T-helper 1 cell (primary cell): ENCODE measurements around the gene LMOD2.
A peak's percentile ranks its signal among the peaks of the same experiment; 100 is the strongest.
"Not testable (repeated sequence)": the region's sequence is repeated elsewhere in the genome, so short reads cannot be mapped to it uniquely, and the experiment has no call there.

Experiments used
- DNase-seq, 5 donors: peaks; one replicate each; pipeline ENCODE4 v3.0.0-alpha.2; 2012 to 2020
- total RNA-seq, 4 donors: gene quantifications; one replicate each; lab custom pipeline; 2026; lab: John Stamatoyannopoulos, UW

The LMOD2 gene, protein sequence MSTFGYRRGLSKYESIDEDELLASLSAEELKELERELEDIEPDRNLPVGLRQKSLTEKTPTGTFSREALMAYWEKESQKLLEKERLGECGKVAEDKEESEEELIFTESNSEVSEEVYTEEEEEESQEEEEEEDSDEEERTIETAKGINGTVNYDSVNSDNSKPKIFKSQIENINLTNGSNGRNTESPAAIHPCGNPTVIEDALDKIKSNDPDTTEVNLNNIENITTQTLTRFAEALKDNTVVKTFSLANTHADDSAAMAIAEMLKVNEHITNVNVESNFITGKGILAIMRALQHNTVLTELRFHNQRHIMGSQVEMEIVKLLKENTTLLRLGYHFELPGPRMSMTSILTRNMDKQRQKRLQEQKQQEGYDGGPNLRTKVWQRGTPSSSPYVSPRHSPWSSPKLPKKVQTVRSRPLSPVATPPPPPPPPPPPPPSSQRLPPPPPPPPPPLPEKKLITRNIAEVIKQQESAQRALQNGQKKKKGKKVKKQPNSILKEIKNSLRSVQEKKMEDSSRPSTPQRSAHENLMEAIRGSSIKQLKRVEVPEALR
- 0 reads per million in 4 donors for total RNA-seq

DNA sequence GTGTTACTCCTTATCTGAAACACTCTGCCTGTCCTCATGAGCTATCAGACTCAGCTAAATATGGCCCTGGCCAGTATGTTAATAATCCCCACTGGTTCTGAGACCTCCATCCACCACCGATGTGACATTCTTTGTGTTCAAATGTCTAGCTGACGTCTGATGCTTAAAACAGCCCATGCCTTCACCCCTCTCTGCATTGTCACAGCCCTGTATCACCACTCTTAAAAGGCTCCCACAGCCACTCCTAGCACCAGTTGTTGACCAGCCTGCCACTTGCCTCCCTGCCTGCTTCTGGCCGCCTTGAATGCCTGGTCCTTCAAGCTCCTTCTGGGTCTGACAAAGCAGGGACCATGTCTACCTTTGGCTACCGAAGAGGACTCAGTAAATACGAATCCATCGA is at the start of gene LMOD2:
Gene LMOD2 (plus strand): TSS at position 253 of the 400 bp plus-strand sequence. CDS start 98 bp downstream, at position 351.
- no peak for DNase-seq

DNA sequence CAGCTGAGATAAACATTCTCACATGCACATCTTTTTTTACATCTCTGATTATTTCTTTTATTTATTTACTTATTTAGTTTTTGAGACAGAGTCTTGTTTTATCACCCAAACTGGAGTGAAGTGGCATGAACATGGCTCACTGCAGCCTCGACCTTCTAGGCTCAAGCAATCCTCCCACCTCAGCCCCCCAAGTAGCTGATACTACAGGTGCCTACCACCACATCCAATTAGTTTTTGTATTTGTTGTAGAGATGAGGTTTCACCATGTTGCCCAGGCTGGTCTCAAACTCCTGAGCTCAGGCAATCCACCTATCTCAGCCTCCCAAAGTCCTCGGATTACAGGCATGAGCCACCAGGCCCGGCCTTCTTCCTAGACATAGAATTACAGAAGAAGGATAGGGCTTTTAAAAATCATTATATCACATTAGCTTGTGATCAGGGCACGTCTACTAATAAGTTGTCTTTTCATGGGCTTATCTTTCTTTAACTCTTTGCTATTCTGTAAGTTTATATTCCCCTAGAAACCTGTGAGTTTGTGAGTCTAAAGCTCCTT is 48.2 kb upstream of the LMOD2 start:
- DNase-seq = no peak

DNA sequence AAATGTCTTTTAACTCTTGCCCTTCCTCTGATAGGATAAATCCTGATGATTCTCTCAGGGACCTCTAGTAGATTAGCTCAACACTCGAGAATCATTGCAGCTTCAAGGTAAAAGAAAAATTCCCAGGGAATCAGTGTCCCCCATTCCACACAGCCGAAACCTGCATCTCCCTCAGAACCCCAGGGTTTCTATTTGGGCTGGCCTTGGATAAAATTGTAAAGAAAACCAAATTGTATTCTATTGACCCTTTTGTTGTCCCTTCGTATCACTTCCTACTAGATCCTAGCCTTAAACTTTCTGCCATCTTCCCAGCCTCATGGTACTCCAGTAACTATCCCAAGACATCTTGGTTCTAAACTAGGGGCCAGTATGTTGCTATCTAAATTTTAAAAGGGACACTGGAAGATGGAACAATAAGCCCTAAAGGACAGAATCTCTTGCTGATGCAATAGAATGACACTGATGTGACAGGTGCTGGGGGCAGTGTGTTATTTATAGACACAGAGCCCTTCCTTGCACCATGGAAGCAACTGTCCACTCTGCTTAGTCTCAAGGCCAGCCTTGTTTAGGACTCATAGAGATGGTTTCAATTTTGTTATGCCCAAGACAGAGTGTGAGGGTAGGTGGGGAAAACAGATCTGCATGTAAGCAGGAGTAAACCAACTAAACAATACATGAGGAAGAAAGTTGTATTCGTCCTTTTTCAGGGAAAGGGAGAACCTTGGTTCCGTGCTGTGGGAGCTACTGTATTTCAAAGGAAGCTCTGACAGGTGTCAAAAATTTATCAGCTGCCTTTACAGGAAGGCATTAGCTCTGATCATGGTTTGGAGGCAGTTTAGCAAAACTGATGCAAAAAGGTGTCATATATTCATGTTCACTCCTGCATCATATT is 46.4 kb upstream of the LMOD2 start:
- DNase-seq = no peak

DNA sequence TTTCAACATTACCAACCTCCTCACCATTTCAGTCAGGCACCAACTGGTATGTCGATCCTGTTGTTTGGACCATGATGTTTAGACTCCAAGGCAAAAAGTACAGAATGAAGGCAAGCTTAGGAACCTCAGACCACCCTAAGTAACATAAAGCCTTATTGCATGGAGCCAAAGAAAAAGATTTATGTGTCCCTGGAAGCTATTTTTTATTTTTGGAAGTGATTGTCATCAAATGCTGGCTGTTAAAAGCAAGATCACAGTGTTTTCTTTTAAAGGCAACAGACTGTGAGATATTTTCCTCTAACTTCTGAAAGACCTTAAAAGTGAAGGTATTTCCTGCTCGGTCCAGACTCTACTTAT is 45.8 kb upstream of the LMOD2 start:
- no peak for DNase-seq

DNA sequence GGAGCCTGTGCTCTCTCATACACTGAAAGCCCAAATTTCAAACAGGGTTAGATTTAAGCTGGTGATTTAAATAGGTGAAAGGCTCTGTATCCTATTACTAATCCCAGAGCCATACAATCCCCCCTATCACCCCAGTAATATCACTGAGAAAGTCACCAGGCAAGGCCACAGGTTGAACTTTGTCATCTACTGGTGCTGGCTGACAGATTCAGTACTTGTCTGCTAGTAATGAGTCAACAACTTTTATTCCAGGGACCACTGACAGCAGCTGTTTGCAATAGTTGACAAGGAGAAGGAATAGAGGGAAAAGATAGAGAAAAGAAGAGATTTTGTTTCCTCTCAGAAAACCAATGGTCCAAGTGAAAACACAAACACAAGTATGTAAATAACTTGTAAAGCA is 43.6 kb upstream of the LMOD2 start:
- no peak for DNase-seq

DNA sequence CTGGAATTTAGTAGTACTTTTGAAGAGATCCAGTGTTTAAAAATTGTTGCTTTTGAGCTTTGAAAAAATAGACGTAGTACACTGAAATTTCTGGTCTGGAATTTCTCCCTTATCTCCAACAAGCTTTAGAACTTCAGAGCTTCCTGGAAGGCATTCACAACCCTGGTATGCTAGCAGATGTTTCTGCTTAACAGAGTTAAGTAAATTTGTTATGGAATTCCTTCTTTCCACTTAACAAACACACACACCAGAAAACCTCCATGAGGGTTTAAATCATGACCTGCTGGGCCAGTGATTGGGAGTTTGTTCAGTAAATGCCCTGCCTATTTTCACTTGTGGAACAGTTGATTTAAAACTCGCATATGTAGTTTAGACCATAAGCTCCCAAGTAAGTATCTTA is 40.3 kb upstream of the LMOD2 start:
- DNase-seq = no peak

DNA sequence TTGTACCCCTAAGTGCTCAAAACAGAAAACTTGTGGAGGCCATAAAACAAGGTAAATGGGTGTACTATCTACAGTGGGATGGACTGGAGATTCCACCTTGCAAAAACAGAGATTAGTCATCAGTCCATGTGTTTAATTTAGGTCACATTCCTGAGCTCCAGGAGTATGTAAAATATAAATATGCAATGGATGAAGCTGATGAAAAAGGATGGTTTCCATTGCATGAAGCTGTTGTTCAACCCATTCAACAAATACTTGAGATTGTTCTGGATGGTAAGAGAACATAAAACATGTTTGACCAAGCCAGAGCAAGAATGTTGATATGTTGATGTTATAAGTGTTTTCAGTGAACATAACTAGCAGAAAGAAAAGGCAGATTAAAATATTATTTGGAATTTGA is 39.4 kb upstream of the LMOD2 start:
- no peak for DNase-seq

DNA sequence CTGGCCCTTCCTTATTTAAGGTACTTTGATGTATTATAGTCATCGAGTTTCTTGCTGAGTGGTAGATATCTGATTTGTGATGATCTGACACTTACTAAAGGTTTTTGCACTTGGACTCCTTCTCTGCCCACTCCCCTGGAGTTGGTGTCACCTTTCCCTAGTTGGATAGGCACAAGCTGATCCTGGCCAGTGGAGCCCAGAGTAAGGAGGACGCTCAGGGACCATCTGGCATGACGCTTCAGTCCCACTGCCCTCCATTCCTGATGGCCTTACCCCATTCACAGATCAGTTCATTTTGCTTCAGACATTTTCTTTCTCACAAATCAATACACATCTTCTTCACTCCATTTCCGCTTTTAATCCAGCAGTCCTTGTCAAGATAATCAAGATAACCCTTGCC is 34.0 kb upstream of the LMOD2 start:
- DNase-seq = no peak

DNA sequence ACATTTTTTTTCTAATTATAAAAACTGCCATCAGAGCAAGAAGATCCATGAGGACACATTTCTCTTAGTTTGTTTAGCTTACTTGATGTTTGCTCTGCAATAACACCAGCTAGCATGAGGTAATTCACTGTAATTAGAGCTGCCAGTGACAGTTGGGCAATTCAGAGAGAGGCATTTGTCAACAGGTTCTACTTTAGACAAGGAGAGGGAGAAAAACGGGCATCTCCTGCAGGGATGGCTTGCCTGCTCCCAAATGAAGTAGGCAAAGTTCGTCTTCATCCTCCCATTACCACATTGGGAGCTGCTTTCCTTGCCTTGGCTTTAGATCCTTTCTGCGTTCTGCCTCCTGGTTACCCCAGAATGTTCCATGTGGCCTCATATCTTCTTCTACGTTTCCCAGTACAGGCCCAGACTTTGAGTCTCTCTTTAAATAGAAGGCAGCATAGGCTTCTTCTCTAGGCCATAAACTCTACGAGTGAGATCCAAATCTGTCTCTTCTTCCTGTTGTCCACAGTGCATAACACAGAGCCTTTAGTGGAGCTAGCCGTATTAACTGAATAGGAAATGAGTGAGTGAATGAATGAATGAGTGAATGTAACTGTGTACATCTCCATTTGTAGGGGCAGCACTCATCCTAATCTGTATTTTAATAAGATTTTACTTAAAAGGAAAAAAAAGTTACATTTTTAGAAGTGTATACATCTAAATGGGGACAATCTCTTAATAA is 32.8 kb upstream of the LMOD2 start:
- DNase-seq = no peak

DNA sequence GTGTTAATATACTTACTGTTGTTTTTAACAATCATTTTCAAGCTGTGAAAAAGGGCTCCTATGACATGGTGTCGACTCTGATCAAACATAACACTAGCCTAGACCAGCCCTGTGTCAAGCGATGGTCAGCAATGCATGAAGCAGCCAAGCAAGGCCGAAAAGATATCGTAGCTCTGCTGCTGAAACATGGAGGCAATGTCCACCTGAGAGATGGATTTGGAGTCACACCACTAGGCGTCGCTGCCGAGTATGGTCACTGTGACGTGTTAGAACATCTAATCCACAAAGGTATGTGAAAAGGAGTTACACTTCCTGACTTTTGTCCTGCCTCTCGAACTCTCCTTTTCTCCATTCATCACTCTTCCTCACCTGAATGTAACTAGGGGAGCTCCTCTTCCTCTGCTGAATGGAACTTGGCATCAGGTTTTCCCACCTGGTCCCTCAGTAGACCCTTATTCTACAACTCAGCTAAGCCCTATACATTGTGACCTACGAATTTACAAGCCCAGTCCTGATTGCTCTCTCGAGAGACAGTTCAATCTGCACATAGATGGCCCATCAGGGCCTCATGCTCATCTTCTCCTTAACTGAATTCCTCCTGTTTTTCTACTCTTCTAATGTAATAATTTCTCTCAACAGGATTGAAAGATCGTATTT is 31.0 kb upstream of the LMOD2 start:
- peak; percentile 12 to 52 (median 33) for DNase-seq

DNA sequence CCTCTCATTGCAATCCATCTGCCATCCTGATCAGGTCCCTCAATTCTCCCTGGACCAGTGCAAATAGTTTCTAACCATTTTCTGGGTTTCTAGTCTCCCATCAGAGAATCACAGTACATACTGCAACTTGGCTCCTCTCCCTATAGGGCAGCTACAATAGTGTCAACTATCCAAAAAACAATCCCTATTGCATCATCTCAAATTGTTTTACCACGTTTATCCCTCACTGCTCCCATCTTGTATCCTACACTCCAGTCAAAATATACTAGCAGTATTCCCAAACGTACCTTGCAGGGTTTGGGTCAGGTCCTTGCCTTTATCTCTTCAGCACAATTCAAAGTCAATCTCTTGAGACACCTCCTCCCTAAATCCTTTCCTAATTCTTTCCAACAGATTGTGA is 30.4 kb upstream of the LMOD2 start:
- no peak for DNase-seq

DNA sequence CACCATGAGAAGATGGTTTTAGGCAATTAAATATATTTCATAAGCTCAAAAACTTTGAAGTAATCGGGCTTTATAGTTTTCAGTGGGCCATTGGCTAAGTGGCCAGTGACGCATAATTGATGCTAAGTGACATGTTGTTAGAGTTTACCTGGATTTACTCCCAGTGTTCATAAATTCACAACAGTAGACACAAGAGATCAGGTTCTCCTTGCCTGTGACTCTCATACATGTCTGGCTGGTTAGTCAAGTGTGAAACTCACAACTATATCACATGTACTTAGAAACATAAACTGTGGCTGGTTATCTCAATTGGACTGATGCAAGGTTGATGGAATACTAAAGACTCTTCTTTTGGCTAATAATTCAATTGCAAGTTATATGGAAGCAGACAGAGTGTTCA is 27.8 kb upstream of the LMOD2 start:
- DNase-seq = no peak

DNA sequence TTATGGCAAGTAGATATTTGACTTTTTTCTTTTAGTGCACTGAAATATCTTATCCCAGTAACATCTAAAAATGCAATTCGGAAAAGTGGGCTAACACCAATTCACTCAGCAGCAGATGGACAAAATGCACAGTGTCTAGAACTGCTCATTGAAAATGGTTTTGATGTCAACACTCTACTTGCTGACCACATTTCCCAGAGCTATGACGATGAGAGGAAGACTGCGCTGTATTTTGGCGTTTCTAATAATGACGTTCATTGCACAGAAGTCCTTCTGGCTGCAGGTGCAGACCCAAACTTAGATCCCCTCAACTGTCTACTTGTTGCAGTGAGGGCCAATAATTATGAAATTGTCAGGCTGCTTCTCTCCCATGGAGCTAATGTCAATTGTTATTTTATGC is 26.8 kb upstream of the LMOD2 start:
- DNase-seq = no peak

DNA sequence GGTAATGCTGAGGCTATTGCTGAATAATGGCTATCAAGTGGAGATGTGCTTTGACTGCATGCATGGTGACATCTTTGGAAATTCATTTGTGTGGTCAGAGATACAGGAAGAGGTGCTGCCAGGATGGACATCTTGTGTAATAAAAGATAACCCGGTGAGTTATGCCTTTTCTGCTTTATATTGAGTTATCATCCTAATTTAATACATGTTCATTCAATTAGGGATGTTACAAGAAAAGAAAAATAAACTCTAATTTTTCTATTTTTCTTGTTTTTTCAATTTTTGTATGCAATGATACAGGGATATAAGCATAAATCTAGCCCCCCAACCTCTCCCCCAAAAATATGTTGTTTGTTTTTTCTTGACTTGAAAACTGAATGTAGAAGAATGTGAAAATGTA is 26.4 kb upstream of the LMOD2 start:
- DNase-seq = no peak

DNA sequence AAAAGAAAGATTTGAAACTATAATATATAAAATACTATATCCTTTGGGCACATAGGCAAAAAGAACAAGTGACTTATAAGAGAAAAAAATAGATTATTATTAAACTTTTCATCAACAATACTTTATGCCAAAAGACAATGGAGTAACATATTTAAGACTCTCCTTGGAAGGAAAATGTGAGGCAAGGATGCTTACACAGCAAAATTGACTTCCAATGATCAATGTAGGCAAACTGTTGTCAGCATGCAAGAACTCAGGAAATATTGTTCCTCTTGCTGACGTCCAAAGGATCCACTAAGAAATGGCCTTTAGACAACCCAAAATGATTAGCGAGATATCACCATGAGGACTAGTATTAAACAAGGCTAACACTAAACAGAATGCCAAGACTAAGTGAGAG is 22.9 kb upstream of the LMOD2 start:
- DNase-seq = no peak

DNA sequence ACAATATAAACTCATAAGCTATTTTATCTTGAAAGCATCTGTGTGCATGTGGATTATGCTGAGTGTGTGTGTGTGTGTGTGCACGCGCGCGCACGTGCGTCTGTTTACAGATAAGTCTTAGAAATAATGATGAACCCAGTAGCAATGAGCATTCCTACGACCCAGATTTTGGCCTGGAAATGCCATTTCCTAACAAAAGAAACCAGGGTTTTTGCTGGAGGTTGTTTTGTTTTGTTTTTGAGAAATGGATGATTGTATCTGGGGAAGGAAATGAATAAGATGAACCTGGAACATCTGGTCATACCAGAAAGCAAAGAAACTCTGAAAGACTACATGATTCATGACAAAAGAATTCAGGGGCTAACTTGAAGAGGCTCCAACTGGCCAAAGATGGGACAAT is 22.1 kb upstream of the LMOD2 start:
- DNase-seq = no peak

DNA sequence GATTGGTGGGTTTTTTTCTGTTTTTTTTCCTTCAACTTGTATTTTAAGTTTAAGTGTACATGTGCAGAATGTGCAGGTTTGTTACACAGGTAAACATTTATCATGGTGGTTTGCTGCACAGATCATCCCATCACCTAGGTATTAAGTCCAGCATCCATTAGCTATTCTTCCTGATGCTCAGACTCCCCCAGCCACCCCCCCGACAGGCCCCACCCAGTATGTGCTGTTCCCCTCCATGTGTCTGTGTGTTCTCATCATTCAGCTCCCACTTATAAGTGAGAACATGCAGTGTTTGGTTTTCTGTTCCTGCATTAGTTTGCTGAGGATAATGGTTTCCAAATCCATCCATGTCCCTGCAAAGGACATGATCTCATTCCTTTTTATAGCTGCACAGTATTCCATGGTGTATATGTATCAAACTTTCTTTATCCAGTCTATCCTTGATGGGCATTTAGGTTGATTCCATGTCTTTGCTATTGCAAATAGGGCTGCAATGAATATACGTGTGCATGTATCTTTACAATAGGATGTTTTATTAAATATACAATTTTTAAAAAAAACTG is 21.6 kb upstream of the LMOD2 start:
- DNase-seq = not testable (repeated sequence)

DNA sequence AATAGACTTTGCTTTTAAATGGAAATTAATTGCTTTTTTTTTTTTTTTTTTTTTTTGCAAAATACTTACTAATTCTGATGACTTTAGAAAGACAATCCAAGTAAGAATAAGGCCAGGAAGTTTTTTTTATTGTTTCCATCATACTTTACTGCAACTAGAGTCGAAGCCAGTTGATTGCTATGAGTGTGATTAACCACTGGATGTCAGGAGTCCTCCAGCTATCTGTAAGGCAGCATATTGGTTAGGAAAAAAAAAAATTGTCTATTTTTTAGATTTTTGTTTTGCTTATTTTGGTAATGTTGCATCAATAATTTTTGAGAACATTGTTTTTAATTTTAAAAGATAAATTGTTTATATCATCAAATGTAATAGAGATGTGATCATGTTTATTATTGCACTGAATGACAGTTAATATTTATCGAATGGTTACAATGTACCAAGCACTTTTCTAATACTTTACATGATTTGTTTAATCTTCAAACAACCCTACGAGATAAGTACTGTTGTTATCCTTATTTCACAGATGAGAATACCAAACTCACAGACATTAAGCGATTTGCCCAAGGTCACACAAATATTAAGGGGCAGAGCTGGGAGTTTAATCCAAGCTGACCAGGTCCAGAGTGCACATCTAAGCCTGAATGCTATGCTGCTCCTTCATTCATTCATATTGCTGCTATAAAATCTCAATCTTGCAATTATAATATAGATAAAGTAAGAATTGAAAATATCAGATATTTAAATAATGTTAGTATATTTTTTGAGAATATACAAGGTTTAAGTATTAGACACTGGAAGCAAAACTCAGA is 19.9 kb upstream of the LMOD2 start:
- DNase-seq = no peak

DNA sequence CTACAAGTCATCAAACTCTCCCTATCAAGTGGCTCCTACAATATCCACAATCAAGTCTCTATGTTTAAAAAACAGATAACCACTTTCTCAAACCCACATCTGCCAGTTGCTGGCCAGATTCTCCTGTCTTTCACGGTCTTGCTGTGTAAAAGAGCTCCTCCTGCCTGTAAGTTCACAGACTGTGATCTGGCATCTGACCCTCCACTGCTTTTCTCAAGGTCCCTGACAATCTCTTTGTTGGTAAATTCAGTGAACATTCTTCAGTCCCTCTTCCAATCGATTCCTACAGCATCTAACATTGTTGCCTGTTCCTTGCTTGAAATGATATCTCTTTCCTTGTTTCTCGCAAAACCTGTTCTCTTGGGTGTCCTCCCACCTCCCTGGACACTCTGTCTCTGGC is 18.5 kb upstream of the LMOD2 start:
- DNase-seq = no peak

DNA sequence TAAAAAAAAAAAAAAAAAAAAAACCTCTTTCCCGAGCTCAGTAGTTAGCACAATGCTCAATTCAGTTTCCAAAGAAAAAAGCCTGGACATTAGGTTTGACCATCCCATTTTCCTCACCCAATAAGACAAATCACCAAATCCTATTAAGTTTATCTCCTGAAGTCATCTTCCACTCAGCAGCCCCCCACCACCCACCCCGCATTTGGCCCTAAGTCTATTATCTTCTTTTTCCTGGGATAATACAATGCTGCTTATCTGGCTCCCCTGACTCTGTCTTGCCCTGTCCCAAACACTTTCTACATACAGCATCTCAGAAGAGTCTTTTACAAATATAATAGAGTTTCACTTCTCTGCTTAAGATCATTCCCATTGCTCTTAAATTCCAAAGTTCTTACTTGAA is 17.8 kb upstream of the LMOD2 start:
- DNase-seq = no peak

DNA sequence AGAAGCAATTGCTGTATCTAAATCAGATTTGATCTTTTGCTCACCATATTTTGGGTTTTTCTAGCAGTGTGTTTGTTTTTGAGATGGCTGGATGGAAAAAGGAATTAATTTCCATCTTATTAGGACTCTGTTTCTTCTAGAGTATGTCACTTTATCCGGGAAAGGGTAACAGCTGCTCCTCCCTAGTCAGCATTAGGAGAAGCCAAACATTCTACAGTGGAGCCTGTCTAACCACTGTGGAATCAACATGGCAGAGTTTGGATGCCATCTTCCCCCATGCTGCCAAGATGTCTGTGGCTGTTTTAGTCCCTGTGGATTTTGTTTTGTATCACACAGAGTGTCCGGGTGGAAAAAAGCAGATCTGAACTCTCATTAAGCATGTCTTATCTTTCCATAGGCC is 16.0 kb upstream of the LMOD2 start:
- DNase-seq = no peak
